Measurements from ENCODE around the gene SUMF1.

Gene SUMF1

GRCh38 chr3:4314688-4315087 is 152.4 kb downstream of the SUMF1 start:
- no peaks in the 10 kb centered on the region for H4K20me1 ChIP-seq (ENCODE audit: insufficient read depth, low read length)
- H3K4me2 ChIP-seq (ENCODE audit: low read depth, low read length) = no peak overlapping the region
- no peaks in the 10 kb centered on the region for H3K9me2 ChIP-seq (replicated peaks; ENCODE audit: insufficient read depth, low read length)
- H3K4me1 ChIP-seq (ENCODE audit: low read length) = no peaks in the 10 kb centered on the region
- no peak overlapping the region for H2AFZ ChIP-seq (ENCODE audit: low read length)
- no peaks in the 10 kb centered on the region for H3F3A ChIP-seq (ENCODE audit: insufficient read depth, low read length)
- TF ChIP-seq EZH2 (optimal IDR thresholded peaks at IDR 0.05; ENCODE audit: low read depth, low read length) (no peak), CTCF (IDR thresholded peaks at IDR 0.05; ENCODE audit: low read length) (peak; percentile 32; the same call in 1 of the 2 replicates)
- H3K36me3 ChIP-seq (replicated peaks; ENCODE audit: insufficient read depth, low read length) = no peaks in the 10 kb centered on the region
- no peaks in the 10 kb centered on the region for H3K79me2 ChIP-seq (ENCODE audit: low read length)
- no peak for DNase-seq
- no peaks in the 10 kb centered on the region for H3K27me3 ChIP-seq (replicated peaks; ENCODE audit: insufficient read depth, low read length)
- no peak overlapping the region for H3K9ac ChIP-seq (ENCODE audit: low read length)
- H3K9me3 ChIP-seq (replicated peaks; ENCODE audit: insufficient read depth, low read length) = no peaks in the 10 kb centered on the region
- H3K4me3 ChIP-seq (ENCODE audit: low read length) = no peak overlapping the region
- H3K27ac ChIP-seq (ENCODE audit: low read length) = no peak overlapping the region

- Histone ChIP-seq H3K36me3 (replicated peaks; ENCODE audit: insufficient read depth, low read length) (no peaks in the 10 kb centered on the region), H3K27ac (ENCODE audit: low read length) (no peak overlapping the region), H3K9ac (ENCODE audit: low read length) (no peak overlapping the region)
These were observed 153.3 kb downstream of the SUMF1 start for GRCh38 chr3:4313606-4314293.

GRCh38 chr3:4311496-4311895 is 155.6 kb downstream of the SUMF1 start:
- DNase-seq = no peak
- H4K20me1 ChIP-seq (ENCODE audit: insufficient read depth, low read length) = no peaks in the 10 kb centered on the region
- H3K9ac ChIP-seq (ENCODE audit: low read length) = no peak overlapping the region
- TF ChIP-seq EZH2 (optimal IDR thresholded peaks at IDR 0.05; ENCODE audit: low read depth, low read length) (no peak), EZH2phosphoT487 (IDR thresholded peaks at IDR 0.05; ENCODE audit: low read length) (no peak), CTCF (IDR thresholded peaks at IDR 0.05; ENCODE audit: low read length) (no peak)
- no peaks in the 10 kb centered on the region for H3K36me3 ChIP-seq (replicated peaks; ENCODE audit: insufficient read depth, low read length)
- no peaks in the 10 kb centered on the region for H3K4me1 ChIP-seq (ENCODE audit: low read length)
- H3F3A ChIP-seq (ENCODE audit: insufficient read depth, low read length) = no peaks in the 10 kb centered on the region
- no peaks in the 10 kb centered on the region for H3K79me2 ChIP-seq (ENCODE audit: low read length)
- no peak overlapping the region for H2AFZ ChIP-seq (ENCODE audit: low read length)
- no peaks in the 10 kb centered on the region for H3K27me3 ChIP-seq (replicated peaks; ENCODE audit: insufficient read depth, low read length)
- H3K4me3 ChIP-seq (ENCODE audit: low read length) = no peak overlapping the region
- H3K27ac ChIP-seq (ENCODE audit: low read length) = no peak overlapping the region
- H3K9me3 ChIP-seq (replicated peaks; ENCODE audit: insufficient read depth, low read length) = no peaks in the 10 kb centered on the region
- no peak overlapping the region for H3K4me2 ChIP-seq (ENCODE audit: low read depth, low read length)
- no peaks in the 10 kb centered on the region for H3K9me2 ChIP-seq (replicated peaks; ENCODE audit: insufficient read depth, low read length)

More at GRCh38 chr3:4313606-4314293, 153.3 kb downstream of the SUMF1 start:
- no peak overlapping the region for H2AFZ ChIP-seq (ENCODE audit: low read length)
- no peak for DNase-seq
- no peaks in the 10 kb centered on the region for H3K9me3 ChIP-seq (replicated peaks; ENCODE audit: insufficient read depth, low read length)
- no peaks in the 10 kb centered on the region for H3F3A ChIP-seq (ENCODE audit: insufficient read depth, low read length)
- H3K79me2 ChIP-seq (ENCODE audit: low read length) = no peaks in the 10 kb centered on the region
- no peak overlapping the region for H3K4me3 ChIP-seq (ENCODE audit: low read length)
- no peak overlapping the region for H3K4me2 ChIP-seq (ENCODE audit: low read depth, low read length)
- no peaks in the 10 kb centered on the region for H4K20me1 ChIP-seq (ENCODE audit: insufficient read depth, low read length)
- no peak for TF ChIP-seq CTCF (IDR thresholded peaks at IDR 0.05; ENCODE audit: low read length)
- TF ChIP-seq EZH2 (optimal IDR thresholded peaks at IDR 0.05; ENCODE audit: low read depth, low read length) = no peak
- TF ChIP-seq EZH2phosphoT487 (IDR thresholded peaks at IDR 0.05; ENCODE audit: low read length) = no peak
- no peaks in the 10 kb centered on the region for H3K27me3 ChIP-seq (replicated peaks; ENCODE audit: insufficient read depth, low read length)
- no peaks in the 10 kb centered on the region for H3K9me2 ChIP-seq (replicated peaks; ENCODE audit: insufficient read depth, low read length)
- no peaks in the 10 kb centered on the region for H3K4me1 ChIP-seq (ENCODE audit: low read length)
